SK-N-SH (cell line): Measurements from ENCODE around the gene BMP2K.
"Not testable (repeated sequence)": the region's sequence is repeated elsewhere in the genome, so short reads cannot be mapped to it uniquely, and the experiment has no call there.

Experiments used
- EP300 ChIP-seq, 2 experiments: IDR thresholded peaks; 2 replicates each; pipeline versions ENCODE4 v1.4.0 to v1.6.1; 2012; ENCODE audit warnings: borderline replicate concordance in 1 of 2, low read depth in 1 of 2, low read length in 1 of 2
- GATA2 ChIP-seq: sonication (generic); formaldehyde crosslinking; IDR thresholded peaks from 2 replicates; pipeline ENCODE4 v1.5.0; 2020; ENCODE audit warnings: mild to moderate bottlenecking, missing genetic modification reagents
- NFIC ChIP-seq: IDR thresholded peaks from 2 replicates; pipeline ENCODE4 v1.4.0; 2012; ENCODE audit warnings: borderline replicate concordance
- TF ChIP-seq, protein P1 (sequence below): fragments of 200-600 bp; sonication (generic); IDR thresholded peaks from 2 replicates; pipeline ENCODE4 v1.6.1; 2017; ENCODE audit warnings: antibody characterized with exemption, mild to moderate bottlenecking, moderate library complexity

DNA sequence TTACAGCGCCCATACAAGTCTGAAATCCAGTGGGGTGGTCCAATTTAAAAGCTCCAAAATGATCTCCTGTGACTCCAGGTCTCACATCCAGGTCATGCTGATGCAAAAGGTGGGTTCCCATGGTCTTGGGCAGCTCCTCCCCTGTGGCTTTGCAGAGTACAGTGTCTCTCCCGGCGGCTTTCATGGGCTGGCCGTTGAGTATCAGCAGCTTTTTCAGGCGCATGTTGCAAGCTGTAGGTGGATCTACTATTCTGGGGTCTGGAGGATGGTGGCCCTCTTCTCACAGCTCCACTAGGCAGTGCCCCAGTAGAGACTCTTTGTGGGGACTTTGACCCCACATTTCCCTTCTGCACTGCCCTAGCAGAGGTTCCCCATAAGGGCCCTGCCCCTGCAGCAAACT is 92.6 kb downstream of the BMP2K start:
- TF ChIP-seq, protein P1, sequence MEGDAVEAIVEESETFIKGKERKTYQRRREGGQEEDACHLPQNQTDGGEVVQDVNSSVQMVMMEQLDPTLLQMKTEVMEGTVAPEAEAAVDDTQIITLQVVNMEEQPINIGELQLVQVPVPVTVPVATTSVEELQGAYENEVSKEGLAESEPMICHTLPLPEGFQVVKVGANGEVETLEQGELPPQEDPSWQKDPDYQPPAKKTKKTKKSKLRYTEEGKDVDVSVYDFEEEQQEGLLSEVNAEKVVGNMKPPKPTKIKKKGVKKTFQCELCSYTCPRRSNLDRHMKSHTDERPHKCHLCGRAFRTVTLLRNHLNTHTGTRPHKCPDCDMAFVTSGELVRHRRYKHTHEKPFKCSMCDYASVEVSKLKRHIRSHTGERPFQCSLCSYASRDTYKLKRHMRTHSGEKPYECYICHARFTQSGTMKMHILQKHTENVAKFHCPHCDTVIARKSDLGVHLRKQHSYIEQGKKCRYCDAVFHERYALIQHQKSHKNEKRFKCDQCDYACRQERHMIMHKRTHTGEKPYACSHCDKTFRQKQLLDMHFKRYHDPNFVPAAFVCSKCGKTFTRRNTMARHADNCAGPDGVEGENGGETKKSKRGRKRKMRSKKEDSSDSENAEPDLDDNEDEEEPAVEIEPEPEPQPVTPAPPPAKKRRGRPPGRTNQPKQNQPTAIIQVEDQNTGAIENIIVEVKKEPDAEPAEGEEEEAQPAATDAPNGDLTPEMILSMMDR = not testable (repeated sequence)
- not testable (repeated sequence) for TF ChIP-seq NFIC; GATA2 (CRISPR knock-in tag); EP300 (IDR thresholded peaks at IDR 0.05; ENCODE audit: borderline replicate concordance in 1 of 2, low read depth in 1 of 2, low read length in 1 of 2)
